GM12892 (cell line): ENCODE results near the gene GMIP.

Experiments
- POLR2A ChIP-seq: IDR thresholded peaks from 2 replicates; pipeline ENCODE4 v1.6.1; 2011; ENCODE audit warnings: low read depth, low read length, control low read depth
- POLR2AphosphoS5 ChIP-seq: IDR thresholded peaks from 2 replicates; pipeline ENCODE4 v1.6.1; 2011; ENCODE audit warnings: low read depth, low read length, control low read depth

DNA sequence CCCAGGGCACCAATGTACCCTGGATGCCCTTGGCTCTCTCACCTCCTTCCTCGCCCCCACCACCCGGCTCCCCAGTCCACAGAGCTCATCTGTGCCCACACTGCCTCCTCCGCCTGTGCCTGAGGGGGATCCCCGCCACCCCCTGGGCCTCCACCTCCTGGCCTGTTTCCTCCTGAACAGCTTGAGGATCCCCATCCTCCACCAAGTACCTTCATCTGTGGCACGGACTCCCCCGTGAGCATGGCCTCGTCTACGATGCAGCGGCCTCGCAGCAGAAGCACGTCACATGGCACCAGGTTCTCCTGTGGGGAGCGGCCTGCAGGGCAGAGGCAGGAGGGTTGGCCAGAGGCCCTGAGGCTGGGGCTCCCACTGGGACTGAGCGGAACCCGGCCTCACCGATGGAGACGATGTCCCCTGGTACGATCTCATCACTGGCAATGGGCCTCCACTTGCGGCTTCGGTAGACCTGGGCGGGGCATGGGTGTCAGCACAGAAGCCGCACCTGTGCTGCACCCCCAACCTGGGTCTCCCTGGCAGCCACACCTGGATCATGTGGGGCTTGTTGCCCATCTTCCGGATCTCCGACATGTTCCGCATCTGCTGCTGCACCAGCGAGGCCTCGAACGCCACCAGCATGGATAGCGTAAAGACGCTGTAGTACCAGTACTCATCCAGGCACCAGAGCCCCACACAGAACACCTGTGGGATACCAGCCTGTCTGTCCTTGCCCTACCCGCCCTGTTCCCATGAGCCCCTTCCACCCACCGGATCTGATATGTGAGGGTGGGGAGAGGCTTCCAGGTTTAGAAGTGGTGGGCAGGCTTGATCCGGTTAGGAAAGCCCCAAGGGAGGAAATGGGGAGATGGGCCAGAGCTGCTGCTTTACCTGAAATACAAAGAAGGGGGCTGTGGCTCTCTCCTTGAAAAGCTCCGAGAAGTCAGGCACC lies 13.3 kb upstream of the GMIP start:
- TF ChIP-seq POLR2A = no peak
- no peak for TF ChIP-seq POLR2AphosphoS5
